Activated naive CD8-positive, alpha-beta T cell treated with anti-CD3 and anti-CD28 coated beads for 36 hours (primary cell): Measurements from ENCODE around the gene KCNK16. TPM values are rescaled to one million over a fixed set of nuclear protein-coding genes. Genes with fewer than 3 reads are reported as not detected.
A peak's percentile ranks its signal among the peaks of the same experiment; 100 is the strongest.

Experiments used
- DNase-seq: peaks from one replicate; pipeline ENCODE4 v3.0.0; 2021
- H3K27ac Mint-ChIP-seq: one replicate; pipeline ENCODE4 v1.8.0; 2022; ENCODE audit warnings: mild to moderate bottlenecking, moderate library complexity, mixed read lengths
- H3K27me3 Mint-ChIP-seq: one replicate; pipeline ENCODE4 v1.8.0; 2022; ENCODE audit warnings: mild to moderate bottlenecking, mixed read lengths
- H3K36me3 Mint-ChIP-seq: one replicate; pipeline ENCODE4 v1.8.0; 2021; ENCODE audit warnings: mild to moderate bottlenecking, mixed read lengths
- H3K4me1 Mint-ChIP-seq: one replicate; pipeline ENCODE4 v1.8.0; 2021; ENCODE audit warnings: mixed read lengths
- H3K4me3 Mint-ChIP-seq: one replicate; pipeline ENCODE4 v1.8.0; 2022; ENCODE audit warnings: mild to moderate bottlenecking, moderate library complexity, mixed read lengths
- H3K9me3 Mint-ChIP-seq: one replicate; pipeline ENCODE4 v1.8.0; 2022; ENCODE audit warnings: mixed read lengths
- total RNA-seq, 2 experiments: library from RNA; stranded (reverse); gene quantifications; one replicate each; pipeline ENCODE4 v1.2.3, GENCODE V29; 2021

Gene KCNK16
- total RNA-seq = not detected

- H3K9me3 Mint-ChIP-seq = no peaks in the 10 kb centered on the region
- H3K4me3 Mint-ChIP-seq = no peak within 1 kb of the TSS
- DNase-seq = no peak
- no peaks in the 10 kb centered on the region for H3K36me3 Mint-ChIP-seq
- peaks cover 9% of the 10 kb centered on the region for H3K27me3 Mint-ChIP-seq
- H3K27ac Mint-ChIP-seq = no peak within 1 kb of the TSS
- H3K4me1 Mint-ChIP-seq = no peaks in the 10 kb centered on the region
Measured at GRCh38 chr6:39322306-39322850, at the start of gene KCNK16. Gene KCNK16, minus strand, starts transcription at chr6:39322702. Its CDS starts 162 bp downstream, at chr6:39322540.

GRCh38 chr6:39370390-39370789 lies 47.9 kb upstream of the KCNK16 start:
- H3K4me3 Mint-ChIP-seq = no peak overlapping the region
- no peak for DNase-seq
- no peaks in the 10 kb centered on the region for H3K4me1 Mint-ChIP-seq
- peaks cover 12% of the 10 kb centered on the region for H3K27me3 Mint-ChIP-seq
- no peak overlapping the region for H3K27ac Mint-ChIP-seq
- no peaks in the 10 kb centered on the region for H3K9me3 Mint-ChIP-seq
- H3K36me3 Mint-ChIP-seq = no peaks in the 10 kb centered on the region

GRCh38 chr6:39369987-39370386 lies 47.5 kb upstream of the KCNK16 start:
- no peak overlapping the region for H3K4me3 Mint-ChIP-seq
- no peaks in the 10 kb centered on the region for H3K9me3 Mint-ChIP-seq
- no peak overlapping the region for H3K27ac Mint-ChIP-seq
- no peaks in the 10 kb centered on the region for H3K36me3 Mint-ChIP-seq
- peaks cover 12% of the 10 kb centered on the region for H3K27me3 Mint-ChIP-seq
- H3K4me1 Mint-ChIP-seq = no peaks in the 10 kb centered on the region
- DNase-seq = no peak

GRCh38 chr6:39367700-39368099 lies 45.2 kb upstream of the KCNK16 start:
- no peak for DNase-seq
- Mint-ChIP-seq H3K9me3 (no peaks in the 10 kb centered on the region), H3K4me3 (no peak overlapping the region), H3K27me3 (peaks cover 12% of the 10 kb centered on the region), H3K36me3 (no peaks in the 10 kb centered on the region), H3K4me1 (no peaks in the 10 kb centered on the region), H3K27ac (no peak overlapping the region)

GRCh38 chr6:39366931-39367618 lies 44.6 kb upstream of the KCNK16 start:
- Mint-ChIP-seq H3K4me3 (no peak overlapping the region), H3K27ac (no peak overlapping the region), H3K27me3 (peaks cover 12% of the 10 kb centered on the region), H3K36me3 (no peaks in the 10 kb centered on the region), H3K4me1 (no peaks in the 10 kb centered on the region), H3K9me3 (no peaks in the 10 kb centered on the region)
- DNase-seq = no peak

GRCh38 chr6:39365281-39366074 lies 43.0 kb upstream of the KCNK16 start:
- H3K4me3 Mint-ChIP-seq = no peak overlapping the region
- no peaks in the 10 kb centered on the region for H3K9me3 Mint-ChIP-seq
- no peaks in the 10 kb centered on the region for H3K36me3 Mint-ChIP-seq
- no peak overlapping the region for H3K27ac Mint-ChIP-seq
- DNase-seq = no peak
- H3K27me3 Mint-ChIP-seq = peaks cover 8% of the 10 kb centered on the region
- peaks cover 3% of the 10 kb centered on the region for H3K4me1 Mint-ChIP-seq

- no peak overlapping the region for H3K4me3 Mint-ChIP-seq
- no peak for DNase-seq
- H3K27me3 Mint-ChIP-seq = peaks cover 8% of the 10 kb centered on the region
- peaks cover 3% of the 10 kb centered on the region for H3K4me1 Mint-ChIP-seq
- H3K36me3 Mint-ChIP-seq = no peaks in the 10 kb centered on the region
- no peaks in the 10 kb centered on the region for H3K9me3 Mint-ChIP-seq
- no peak overlapping the region for H3K27ac Mint-ChIP-seq
Measured at GRCh38 chr6:39363280-39363679, 40.8 kb upstream of the KCNK16 start.

GRCh38 chr6:39362487-39362865 lies 40.0 kb upstream of the KCNK16 start:
- DNase-seq = no peak
- Mint-ChIP-seq H3K4me3 (no peak overlapping the region), H3K27ac (no peak overlapping the region), H3K36me3 (no peaks in the 10 kb centered on the region), H3K27me3 (peaks cover 8% of the 10 kb centered on the region), H3K9me3 (no peaks in the 10 kb centered on the region), H3K4me1 (peaks cover 3% of the 10 kb centered on the region)

- H3K4me3 Mint-ChIP-seq = no peak overlapping the region
Measured at GRCh38 chr6:39361657-39362486, 39.4 kb upstream of the KCNK16 start.

GRCh38 chr6:39360378-39360777 lies 37.9 kb upstream of the KCNK16 start:
- Mint-ChIP-seq H3K4me1 (peaks cover 3% of the 10 kb centered on the region), H3K36me3 (no peaks in the 10 kb centered on the region), H3K4me3 (no peak overlapping the region), H3K9me3 (no peaks in the 10 kb centered on the region), H3K27me3 (peaks cover 8% of the 10 kb centered on the region), H3K27ac (no peak overlapping the region)
- no peak for DNase-seq

More at GRCh38 chr6:39361657-39362486, 39.4 kb upstream of the KCNK16 start:
- peaks cover 8% of the 10 kb centered on the region for H3K27me3 Mint-ChIP-seq
- H3K4me1 Mint-ChIP-seq = peaks cover 3% of the 10 kb centered on the region
- no peaks in the 10 kb centered on the region for H3K9me3 Mint-ChIP-seq
- DNase-seq = peak; percentile 52
- no peak overlapping the region for H3K27ac Mint-ChIP-seq
- no peaks in the 10 kb centered on the region for H3K36me3 Mint-ChIP-seq

- no peak for DNase-seq
- peaks cover 8% of the 10 kb centered on the region for H3K27me3 Mint-ChIP-seq
- peaks cover 3% of the 10 kb centered on the region for H3K4me1 Mint-ChIP-seq
- H3K4me3 Mint-ChIP-seq = no peak overlapping the region
- H3K36me3 Mint-ChIP-seq = no peaks in the 10 kb centered on the region
- H3K9me3 Mint-ChIP-seq = no peaks in the 10 kb centered on the region
- no peak overlapping the region for H3K27ac Mint-ChIP-seq
Measured at GRCh38 chr6:39357998-39358686, 35.6 kb upstream of the KCNK16 start.

- Mint-ChIP-seq H3K27ac (no peak overlapping the region), H3K4me3 (no peak overlapping the region), H3K36me3 (no peaks in the 10 kb centered on the region), H3K4me1 (no peaks in the 10 kb centered on the region), H3K27me3 (no peaks in the 10 kb centered on the region), H3K9me3 (no peaks in the 10 kb centered on the region)
- DNase-seq = no peak
Measured at GRCh38 chr6:39353698-39354315, 31.3 kb upstream of the KCNK16 start.

GRCh38 chr6:39350723-39351505 lies 28.4 kb upstream of the KCNK16 start:
- H3K27me3 Mint-ChIP-seq = peaks cover 6% of the 10 kb centered on the region
- H3K36me3 Mint-ChIP-seq = no peaks in the 10 kb centered on the region
- H3K9me3 Mint-ChIP-seq = no peaks in the 10 kb centered on the region
- H3K27ac Mint-ChIP-seq = no peak overlapping the region
- H3K4me1 Mint-ChIP-seq = no peaks in the 10 kb centered on the region
- H3K4me3 Mint-ChIP-seq = no peak overlapping the region
- DNase-seq = no peak
